Mucosa of descending colon (tissue), 3 donors: ENCODE results near the gene PDLIM7. TPM values are rescaled to one million over a fixed set of nuclear protein-coding genes. Genes with fewer than 3 reads are reported as not detected.

ENCODE experiments used
- ATAC-seq: fragments of 200-7000 bp; cut with Tn5 transposase; one replicate; pipeline ENCODE4 v1.9.1; 2020; ENCODE audit warnings: mild to moderate bottlenecking, moderate library complexity
- DNase-seq, 3 donors: peaks; one replicate each; pipeline ENCODE4 v3.0.0-alpha.2; 2020
- H3K36me3 ChIP-seq: fragments of 200-600 bp; one replicate; pipeline ENCODE4 v1.8.0; 2021; ENCODE audit warnings: low read depth, mild to moderate bottlenecking
- H3K4me1 ChIP-seq: fragments of 200-600 bp; one replicate; pipeline ENCODE4 v1.8.0; 2021; ENCODE audit warnings: low read depth, mild to moderate bottlenecking
- H3K4me3 ChIP-seq: fragments of 200-600 bp; one replicate; pipeline ENCODE4 v1.8.0; 2021; ENCODE audit warnings: mild to moderate bottlenecking
- H3K9me3 ChIP-seq: fragments of 200-600 bp; one replicate; pipeline ENCODE4 v1.8.0; 2021; ENCODE audit warnings: mild to moderate bottlenecking
- intact Hi-C, 2 donors: fragments of 100-400 bp; cut with DNase I in 1 of 2; cut with micrococcal nuclease in 1 of 2; formaldehyde crosslinking; loops; one replicate each; pipeline versions ENCODE4 v1.11.0 to v1.11.1; 2022; cut with DNase I, micrococcal nuclease
- total RNA-seq, 3 donors: library from RNA; stranded (reverse); fragmentation: NEBNext Ultra II Directional in 2 of 3; extraction: Animal tissue kit (Norgen Biotek cat#: 25700) in 2 of 3; gene quantifications; one replicate each; pipeline versions ENCODE4 v1.2.1 to v1.2.4, GENCODE V29; 2021 to 2023
- TF ChIP-seq, protein P1 (sequence below): fragments of 200-600 bp; IDR thresholded peaks from one replicate; pipeline ENCODE4 v1.8.0; 2022; ENCODE audit warnings: antibody characterized with exemption, mild to moderate bottlenecking
- donor health status: DM: no; HTN: no; CAD: no; lungs with moderate emphysema.
- donor health status: DM: no; HTN: no; CAD: no.
- donor health status: DM: no; HTN: yes; CAD: no.

The PDLIM7 gene
- total RNA-seq, 3 donors from 2014 or later: 12.9 to 333 (median 54.0) TPM

GRCh38 chr5:177466861-177467260, 30.5 kb downstream of the PDLIM7 start:
- TF ChIP-seq, protein P1, sequence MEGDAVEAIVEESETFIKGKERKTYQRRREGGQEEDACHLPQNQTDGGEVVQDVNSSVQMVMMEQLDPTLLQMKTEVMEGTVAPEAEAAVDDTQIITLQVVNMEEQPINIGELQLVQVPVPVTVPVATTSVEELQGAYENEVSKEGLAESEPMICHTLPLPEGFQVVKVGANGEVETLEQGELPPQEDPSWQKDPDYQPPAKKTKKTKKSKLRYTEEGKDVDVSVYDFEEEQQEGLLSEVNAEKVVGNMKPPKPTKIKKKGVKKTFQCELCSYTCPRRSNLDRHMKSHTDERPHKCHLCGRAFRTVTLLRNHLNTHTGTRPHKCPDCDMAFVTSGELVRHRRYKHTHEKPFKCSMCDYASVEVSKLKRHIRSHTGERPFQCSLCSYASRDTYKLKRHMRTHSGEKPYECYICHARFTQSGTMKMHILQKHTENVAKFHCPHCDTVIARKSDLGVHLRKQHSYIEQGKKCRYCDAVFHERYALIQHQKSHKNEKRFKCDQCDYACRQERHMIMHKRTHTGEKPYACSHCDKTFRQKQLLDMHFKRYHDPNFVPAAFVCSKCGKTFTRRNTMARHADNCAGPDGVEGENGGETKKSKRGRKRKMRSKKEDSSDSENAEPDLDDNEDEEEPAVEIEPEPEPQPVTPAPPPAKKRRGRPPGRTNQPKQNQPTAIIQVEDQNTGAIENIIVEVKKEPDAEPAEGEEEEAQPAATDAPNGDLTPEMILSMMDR: no peak
- Histone ChIP-seq H3K36me3 (no peaks in the 10 kb centered on the region), H3K9me3 (no peaks in the 10 kb centered on the region), H3K4me1 (peaks cover 3% of the 10 kb centered on the region), H3K4me3 (no peak overlapping the region)
- ATAC-seq (no peak), DNase-seq (peak in 1 of 3 donors; percentile 43)
- intact Hi-C loops: no loop called here

DNA sequence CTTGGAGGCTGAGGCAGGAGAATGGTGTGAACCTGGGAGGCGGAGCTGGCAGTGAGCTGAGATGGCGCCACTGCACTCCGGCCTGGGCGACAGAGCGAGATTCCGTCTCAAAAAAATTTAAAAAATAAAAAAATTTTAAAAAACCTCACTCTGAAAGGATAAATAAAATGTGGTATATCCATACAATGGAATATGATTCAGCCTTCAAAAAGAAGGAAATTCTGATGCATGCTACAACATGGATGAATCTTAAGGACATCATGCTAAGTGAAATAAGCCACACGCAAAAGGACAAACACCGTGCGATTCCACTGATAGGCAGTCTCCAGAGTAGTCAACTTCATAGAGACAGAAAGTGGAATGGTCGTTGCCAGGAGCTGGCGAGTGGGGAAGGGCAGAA, 32.4 kb downstream of the PDLIM7 start:
- H3K36me3 ChIP-seq: no peaks in the 10 kb centered on the region
- intact Hi-C loops: no loop called here

DNA sequence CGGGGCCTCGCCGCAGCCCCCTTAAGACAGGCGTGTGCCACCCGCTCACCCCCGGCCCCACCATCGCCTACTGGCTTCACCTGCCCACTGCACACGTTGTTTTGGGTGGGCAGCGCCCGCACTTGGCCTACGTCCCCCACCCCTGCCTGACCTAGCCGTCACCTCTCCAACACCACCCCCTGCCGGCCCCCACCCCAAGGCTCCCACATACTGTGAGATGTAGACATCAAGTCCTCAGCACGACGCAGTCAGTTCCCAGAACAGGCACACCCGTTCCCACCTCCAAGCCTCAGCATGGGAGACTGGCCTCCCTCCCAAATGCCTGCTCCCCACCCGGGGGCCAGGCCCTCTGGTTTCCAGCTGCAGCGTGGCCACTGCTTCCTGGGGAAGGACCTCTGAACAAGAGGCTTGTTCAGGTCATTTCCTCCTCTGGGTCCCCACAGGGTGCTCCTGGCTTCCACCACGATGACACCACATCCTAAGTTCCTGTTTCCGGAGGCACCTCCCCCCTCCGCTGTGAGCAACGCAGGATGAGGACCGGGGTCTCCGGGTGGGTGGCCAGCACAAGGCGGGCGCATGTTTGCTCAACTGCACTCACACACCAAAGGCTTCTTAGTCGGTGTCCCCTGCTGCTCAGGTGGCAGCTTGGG, 35.3 kb downstream of the PDLIM7 start:
- TF ChIP-seq, protein P1: no peak
- DNase-seq (peak in 1 of 3 donors; percentile 57), ATAC-seq (no peak)
- H3K9me3 ChIP-seq: no peaks in the 10 kb centered on the region
- no peaks in the 10 kb centered on the region for H3K36me3 ChIP-seq
- intact Hi-C loops: no loop called here
- H3K4me3 ChIP-seq: no peak overlapping the region
- no peaks in the 10 kb centered on the region for H3K4me1 ChIP-seq

More for the DNA sequence above, 32.4 kb downstream of the PDLIM7 start:
- TF ChIP-seq, protein P1: no peak
- H3K4me3 ChIP-seq: no peak overlapping the region
- ATAC-seq: no peak
- H3K9me3 ChIP-seq: no peaks in the 10 kb centered on the region
- H3K4me1 ChIP-seq: no peaks in the 10 kb centered on the region
- DNase-seq: no peak

- peak in 1 of 3 donors; percentile 48 for DNase-seq
- intact Hi-C loops: no loop called here
- Histone ChIP-seq H3K4me1 (peaks cover 6% of the 10 kb centered on the region), H3K4me3 (no peak overlapping the region), H3K36me3 (no peaks in the 10 kb centered on the region), H3K9me3 (no peaks in the 10 kb centered on the region)
- ATAC-seq: no peak
- TF ChIP-seq, protein P1: no peak
Measured at GRCh38 chr5:177459819-177460628, 37.4 kb downstream of the PDLIM7 start.

DNA sequence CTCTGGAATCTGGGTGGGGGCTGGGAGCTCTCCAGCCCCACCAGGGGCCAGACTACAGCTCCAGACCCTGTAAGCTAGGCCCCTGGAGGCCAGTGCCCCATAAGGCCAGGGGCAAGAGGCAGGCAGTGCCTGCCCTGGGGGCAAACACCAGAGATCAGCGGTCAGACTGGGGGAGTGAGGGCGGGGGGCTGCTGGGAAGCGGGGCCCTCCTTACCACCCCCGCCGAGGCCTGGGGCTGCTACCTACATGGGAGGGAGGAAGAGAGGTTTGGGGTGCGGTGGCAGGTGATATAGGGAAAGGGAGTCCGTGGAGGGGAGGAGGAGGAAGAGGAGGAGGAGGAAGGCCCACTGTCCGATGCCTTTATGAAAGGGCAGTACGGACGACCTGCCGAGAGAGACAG, 38.0 kb downstream of the PDLIM7 start:
- Histone ChIP-seq H3K36me3 (no peaks in the 10 kb centered on the region), H3K4me3 (no peak overlapping the region), H3K9me3 (no peaks in the 10 kb centered on the region), H3K4me1 (peaks cover 6% of the 10 kb centered on the region)
- TF ChIP-seq, protein P1: no peak
- ATAC-seq (no peak), DNase-seq (no peak)
- intact Hi-C loops: no loop called here
